ENCODE results near the gene CDH23.

DNA sequence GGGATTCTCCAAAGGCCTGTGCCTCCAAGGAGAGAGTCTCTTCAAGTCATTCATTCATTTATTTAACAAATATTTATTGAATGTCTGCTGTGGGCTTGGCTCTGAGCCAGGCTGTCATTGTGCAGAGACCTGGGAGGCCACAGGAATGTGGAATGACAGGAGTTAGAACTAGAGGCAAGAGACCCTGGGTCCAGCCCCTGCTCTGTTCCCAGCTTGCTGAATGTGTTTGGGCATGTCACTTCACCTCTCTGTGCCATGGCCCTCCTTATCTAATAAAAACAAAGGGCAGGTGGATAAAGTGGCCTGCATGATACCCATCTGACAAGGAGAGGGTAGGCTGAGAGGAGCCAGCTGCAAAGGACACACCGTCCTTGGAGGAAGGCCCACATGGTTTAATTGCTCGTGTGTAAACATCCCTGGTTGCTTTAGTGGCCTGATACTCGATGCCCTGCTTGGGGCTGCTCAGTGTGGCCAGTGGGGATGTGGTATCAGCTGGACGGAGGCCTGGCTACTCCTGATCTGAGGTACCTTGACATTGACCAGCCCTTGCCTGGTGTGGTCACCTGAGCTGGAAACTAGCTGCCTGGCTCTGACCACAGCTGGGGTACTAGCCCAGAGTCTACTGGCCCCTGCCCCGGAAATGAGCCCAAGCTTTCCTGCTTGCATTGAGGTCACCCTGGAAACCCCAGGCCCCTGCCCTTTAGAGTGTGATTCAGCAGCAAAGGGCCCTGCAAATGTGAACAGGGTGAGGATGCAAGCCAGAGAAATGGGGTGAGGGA, 116.2 kb downstream of the CDH23 start:
- TF ChIP-seq, protein P1, sequence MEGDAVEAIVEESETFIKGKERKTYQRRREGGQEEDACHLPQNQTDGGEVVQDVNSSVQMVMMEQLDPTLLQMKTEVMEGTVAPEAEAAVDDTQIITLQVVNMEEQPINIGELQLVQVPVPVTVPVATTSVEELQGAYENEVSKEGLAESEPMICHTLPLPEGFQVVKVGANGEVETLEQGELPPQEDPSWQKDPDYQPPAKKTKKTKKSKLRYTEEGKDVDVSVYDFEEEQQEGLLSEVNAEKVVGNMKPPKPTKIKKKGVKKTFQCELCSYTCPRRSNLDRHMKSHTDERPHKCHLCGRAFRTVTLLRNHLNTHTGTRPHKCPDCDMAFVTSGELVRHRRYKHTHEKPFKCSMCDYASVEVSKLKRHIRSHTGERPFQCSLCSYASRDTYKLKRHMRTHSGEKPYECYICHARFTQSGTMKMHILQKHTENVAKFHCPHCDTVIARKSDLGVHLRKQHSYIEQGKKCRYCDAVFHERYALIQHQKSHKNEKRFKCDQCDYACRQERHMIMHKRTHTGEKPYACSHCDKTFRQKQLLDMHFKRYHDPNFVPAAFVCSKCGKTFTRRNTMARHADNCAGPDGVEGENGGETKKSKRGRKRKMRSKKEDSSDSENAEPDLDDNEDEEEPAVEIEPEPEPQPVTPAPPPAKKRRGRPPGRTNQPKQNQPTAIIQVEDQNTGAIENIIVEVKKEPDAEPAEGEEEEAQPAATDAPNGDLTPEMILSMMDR (IDR thresholded peaks at IDR 0.05), result no peak
- TF ChIP-seq POLR2AphosphoS5 (IDR thresholded peaks at IDR 0.05), result peak; percentile 94
- no peak for TF ChIP-seq POLR2A (IDR thresholded peaks at IDR 0.05)
